BLaER1 treated with 17β-estradiol and CSF1 and Interleukin-3, amounts not matched to agents 10 nM and 100 nM (cell line): ENCODE measurements around the gene GALNS.

ENCODE experiments used
- H3K27ac ChIP-seq, 11 experiments: shearing (Covaris generic); formaldehyde crosslinking; 2 replicates each; pipeline ENCODE4 v1.8.1; 2022
- H3K27me3 ChIP-seq, 11 experiments: shearing (Covaris generic); formaldehyde crosslinking; 2 replicates each; pipeline ENCODE4 v1.8.1; 2022
- H3K36me3 ChIP-seq, 11 experiments: shearing (Covaris generic); formaldehyde crosslinking; 2 replicates each; pipeline ENCODE4 v1.8.1; 2022
- H3K4me1 ChIP-seq, 10 experiments: shearing (Covaris generic); formaldehyde crosslinking; 2 replicates each; pipeline ENCODE4 v1.8.1; 2022
- H3K4me2 ChIP-seq, 11 experiments: shearing (Covaris generic); formaldehyde crosslinking; 2 replicates each; pipeline ENCODE4 v1.8.1; 2022
- H3K4me3 ChIP-seq, 10 experiments: shearing (Covaris generic); formaldehyde crosslinking; 2 replicates each; pipeline ENCODE4 v1.8.1; 2022
- H3K9ac ChIP-seq, 11 experiments: shearing (Covaris generic); formaldehyde crosslinking; 2 replicates each; pipeline ENCODE4 v1.8.1; 2022
- H3K9me3 ChIP-seq, 11 experiments: shearing (Covaris generic); formaldehyde crosslinking; replicated peaks in 1 of 11; 2 replicates each; pipeline ENCODE4 v1.8.1; 2022
- H4K20me1 ChIP-seq, 11 experiments: shearing (Covaris generic); formaldehyde crosslinking; 2 replicates each; pipeline ENCODE4 v1.8.1; 2022
- Cebpa-rat ChIP-seq, 11 experiments: shearing (Covaris generic); IDR thresholded peaks; 2 replicates each; pipeline ENCODE4 v1.8.1; 2022

The GALNS gene

DNA sequence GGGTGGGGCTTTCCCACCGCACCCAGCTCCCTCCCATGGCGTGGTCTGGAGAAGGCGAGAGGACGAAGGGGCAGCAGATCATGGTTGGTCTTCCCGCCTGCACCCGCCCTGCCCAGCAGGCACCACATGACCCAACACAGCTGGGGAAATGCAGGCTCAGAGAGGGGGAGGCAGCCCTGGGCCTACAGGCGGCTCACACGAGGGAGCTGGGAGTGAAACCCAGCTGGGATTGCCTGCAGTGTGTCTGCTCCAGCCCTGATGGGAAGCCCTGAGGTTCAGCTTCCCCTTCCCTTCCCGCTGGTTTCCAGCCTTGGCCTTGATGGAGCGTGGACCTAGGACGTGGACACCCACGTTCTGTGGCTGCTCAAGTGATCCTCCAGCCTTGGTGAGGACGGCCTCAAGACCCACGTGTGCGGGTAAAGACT lies 29.7 kb upstream of the GALNS start:
- Histone ChIP-seq H4K20me1 (peaks cover 9 to 76% (median 31%) of the 10 kb centered on the region in 11 experiments; a peak in 17 of 22 replicates), H3K9ac (peak overlapping the region in 2 of 11 experiments; percentile 65 to 66; a peak in 1 of 22 replicates), H3K4me2 (peak overlapping the region in 9 of 11 experiments; percentile 76 to 91 (median 80); a peak in 16 of 22 replicates), H3K4me3 (no peak overlapping the region), H3K36me3 (peaks cover 18 to 78% (median 64%) of the 10 kb centered on the region in 11 experiments), H3K27ac (peak overlapping the region in 3 of 11 experiments; percentile 49 to 76 (median 74); a peak in 4 of 22 replicates), H3K9me3 (peaks cover 10 to 17% (median 14%) of the 10 kb centered on the region in 11 experiments; a peak in 21 of 22 replicates), H3K4me1 (peaks cover 33 to 82% (median 68%) of the 10 kb centered on the region in 10 experiments), H3K27me3 (no peaks in the 10 kb centered on the region)
- TF ChIP-seq Cebpa-rat (IDR thresholded peaks at IDR 0.05): no peak

DNA sequence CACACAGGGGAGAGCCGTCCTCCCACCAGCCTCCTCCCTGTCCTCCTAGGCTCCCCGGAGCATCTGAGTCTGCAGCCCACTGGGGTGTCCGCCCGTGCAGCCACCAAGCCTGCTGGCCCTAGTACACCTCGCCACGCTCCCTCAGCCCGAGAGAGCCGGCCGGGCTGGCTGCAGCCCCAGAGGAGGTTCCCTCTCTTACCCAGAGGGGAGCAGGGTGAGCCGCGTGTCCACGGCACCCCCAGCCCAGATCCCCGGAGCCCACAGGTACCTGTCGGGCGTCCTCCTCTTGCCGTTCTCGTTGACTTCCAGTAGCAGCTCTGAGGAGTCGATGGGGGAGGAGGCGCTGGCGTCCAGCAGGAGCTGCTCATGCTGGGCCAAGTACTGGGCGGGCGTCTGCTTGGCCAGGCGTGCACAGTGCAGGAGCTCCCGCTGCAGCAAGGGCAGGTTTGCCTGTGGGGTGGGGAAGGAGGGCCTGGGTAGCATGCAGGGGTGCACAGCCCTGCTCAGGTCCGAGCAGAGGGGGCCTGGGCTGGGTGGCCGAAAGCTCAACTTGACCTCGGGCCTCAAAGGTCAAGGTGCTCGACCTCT lies 29.0 kb upstream of the GALNS start:
- no peak for TF ChIP-seq Cebpa-rat (IDR thresholded peaks at IDR 0.05)
- 0 out of 22 replicates have a peak overlapping the region, but pooled peaks of 1 of the 11 experiments have one; percentile 76 for H3K27ac ChIP-seq
- H3K4me1 ChIP-seq: peaks cover 33 to 84% (median 75%) of the 10 kb centered on the region in 10 experiments
- no peak overlapping the region for H3K9ac ChIP-seq
- no peak overlapping the region for H3K4me3 ChIP-seq
- H3K4me2 ChIP-seq: peak overlapping the region in 6 of 11 experiments; percentile 79 to 91 (median 83); a peak in 11 of 22 replicates
- no peaks in the 10 kb centered on the region for H3K27me3 ChIP-seq
- H4K20me1 ChIP-seq: peaks cover 9 to 74% (median 32%) of the 10 kb centered on the region in 11 experiments; a peak in 16 of 22 replicates
- H3K9me3 ChIP-seq: peaks cover 10 to 15% (median 14%) of the 10 kb centered on the region in 11 experiments; a peak in 21 of 22 replicates
- H3K36me3 ChIP-seq: peaks cover 18 to 78% (median 57%) of the 10 kb centered on the region in 11 experiments

DNA sequence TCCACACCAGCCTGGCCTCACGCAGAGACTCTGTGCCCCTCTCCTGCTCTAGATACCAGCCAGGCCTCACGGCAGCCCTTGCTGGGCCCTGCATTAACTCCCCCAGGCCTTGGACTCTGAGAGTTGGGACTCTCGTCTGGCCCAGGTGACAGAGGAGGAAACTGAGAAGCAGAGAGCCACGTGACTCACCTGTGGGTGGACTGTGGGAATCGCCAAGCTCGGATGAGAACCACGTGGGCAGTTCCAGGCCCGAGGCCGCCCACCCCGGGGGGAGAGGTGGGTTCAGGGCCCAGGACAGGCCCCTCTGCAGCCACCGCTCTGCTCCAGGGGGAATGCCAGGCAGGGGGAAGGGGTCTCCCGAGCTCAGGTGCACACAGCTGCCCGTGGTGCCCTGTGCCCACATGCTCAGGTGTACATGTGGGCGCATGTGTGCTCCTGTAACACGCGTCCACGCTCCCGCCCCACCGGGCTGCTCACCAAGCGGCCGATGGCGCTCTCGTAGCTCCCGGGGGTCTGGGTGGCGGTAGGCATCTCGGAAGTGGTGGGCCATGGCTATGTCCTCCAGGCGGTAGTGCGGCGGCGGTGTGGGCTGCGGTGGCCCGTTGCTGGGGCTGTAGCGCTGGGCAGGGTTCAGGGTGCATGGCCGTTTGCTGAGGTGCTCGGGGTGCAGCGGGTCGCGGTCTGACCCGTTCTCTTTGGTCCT lies 28.0 kb upstream of the GALNS start:
- H3K27ac ChIP-seq: peak overlapping the region in 3 of 11 experiments; percentile 13 to 45 (median 27); a peak in 3 of 22 replicates
- H3K4me2 ChIP-seq: peak overlapping the region in 7 of 11 experiments; percentile 1 to 91 (median 82); a peak in 13 of 22 replicates
- H3K9ac ChIP-seq: peak overlapping the region in 2 of 11 experiments; percentile 24 to 27; a peak in 2 of 22 replicates
- no peak overlapping the region for H3K4me3 ChIP-seq
- peaks cover 11 to 73% (median 32%) of the 10 kb centered on the region in 11 experiments; a peak in 16 of 22 replicates for H4K20me1 ChIP-seq
- H3K36me3 ChIP-seq: peaks cover 10 to 77% (median 52%) of the 10 kb centered on the region in 11 experiments; a peak in 21 of 22 replicates
- TF ChIP-seq Cebpa-rat (IDR thresholded peaks at IDR 0.05): no peak
- H3K9me3 ChIP-seq: peaks cover 4 to 5% (median 4%) of the 10 kb centered on the region in 11 experiments; a peak in 20 of 22 replicates
- H3K4me1 ChIP-seq: peaks cover 33 to 94% (median 82%) of the 10 kb centered on the region in 10 experiments
- H3K27me3 ChIP-seq: no peaks in the 10 kb centered on the region

DNA sequence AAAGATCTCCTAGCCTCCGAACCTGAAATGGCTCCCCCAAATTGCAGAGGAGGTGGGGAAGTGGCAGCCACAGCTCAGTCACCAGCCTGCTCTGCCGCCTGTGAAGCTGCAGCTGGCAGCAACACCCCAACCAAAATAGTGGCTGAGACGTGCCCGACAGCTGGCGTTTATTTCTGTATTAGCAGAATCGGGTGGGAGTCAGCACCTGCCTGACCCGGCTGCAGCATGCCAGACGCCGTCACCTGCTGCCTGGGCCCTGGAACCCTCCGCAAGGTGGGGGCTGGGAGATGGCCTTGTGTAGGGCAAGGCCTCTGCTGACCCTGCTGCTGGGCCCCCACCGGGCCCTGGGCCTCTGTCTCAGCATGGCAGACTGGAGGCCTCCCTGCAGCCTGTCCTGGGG lies 27.2 kb upstream of the GALNS start:
- TF ChIP-seq Cebpa-rat (IDR thresholded peaks at IDR 0.05): no peak
- Histone ChIP-seq H3K4me3 (no peak overlapping the region), H3K36me3 (peaks cover 5 to 81% (median 55%) of the 10 kb centered on the region in 11 experiments; a peak in 21 of 22 replicates), H3K27me3 (no peaks in the 10 kb centered on the region), H3K4me1 (peaks cover 32 to 95% (median 81%) of the 10 kb centered on the region in 10 experiments), H3K9me3 (no peaks in the 10 kb centered on the region), H4K20me1 (peaks cover 12 to 79% (median 32%) of the 10 kb centered on the region in 11 experiments; a peak in 16 of 22 replicates), H3K27ac (peak overlapping the region in 4 of 11 experiments; percentile 13 to 45 (median 30); a peak in 4 of 22 replicates), H3K9ac (peak overlapping the region in 2 of 11 experiments; percentile 24 to 27; a peak in 1 of 22 replicates), H3K4me2 (peak overlapping the region in 7 of 11 experiments; percentile 1 to 91 (median 82); a peak in 10 of 22 replicates)

DNA sequence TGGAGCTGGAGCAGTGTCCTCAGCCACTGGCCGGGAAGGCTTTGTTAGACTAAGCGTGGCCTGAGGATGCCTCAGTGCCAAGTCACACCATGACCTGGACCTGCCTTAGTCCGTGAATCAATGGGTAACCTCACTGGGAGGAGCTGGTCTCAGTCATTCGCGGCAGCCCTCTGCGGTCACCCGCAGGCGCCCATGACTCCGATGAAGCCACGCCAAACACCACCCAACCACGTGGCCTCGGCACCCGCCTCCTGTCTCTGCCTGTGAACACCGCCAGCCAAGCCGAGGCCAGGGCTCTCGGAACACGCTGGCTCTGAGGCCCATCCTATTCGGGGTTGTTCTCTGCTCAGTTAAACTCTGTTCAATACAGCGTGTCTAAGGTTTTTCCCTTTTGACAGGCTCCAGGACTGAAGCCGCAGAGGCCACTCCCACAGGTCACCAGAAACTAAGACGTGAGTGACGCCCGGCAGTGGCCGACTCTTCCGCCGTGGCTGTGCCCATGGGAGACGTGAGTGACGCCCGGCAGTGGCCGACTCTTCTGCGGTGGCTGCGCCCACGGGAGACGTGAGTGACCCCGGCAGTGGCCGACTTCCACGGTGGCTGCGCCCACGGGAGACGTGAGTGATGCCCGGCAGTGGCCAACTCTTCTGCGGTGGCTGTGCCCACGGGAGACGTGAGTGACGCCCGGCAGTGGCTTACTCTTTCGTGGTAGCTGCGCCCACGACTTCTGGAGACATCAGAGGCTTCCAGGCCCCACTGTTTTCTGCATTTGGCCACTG lies 26.6 kb upstream of the GALNS start:
- Histone ChIP-seq H3K27ac (peak overlapping the region in 3 of 11 experiments; percentile 13 to 45 (median 33); a peak in 2 of 22 replicates), H3K9me3 (no peaks in the 10 kb centered on the region), H3K4me1 (peaks cover 27 to 94% (median 78%) of the 10 kb centered on the region in 10 experiments), H3K27me3 (no peaks in the 10 kb centered on the region), H3K4me3 (no peak overlapping the region), H3K9ac (0 out of 22 replicates have a peak overlapping the region, but pooled peaks of 1 of the 11 experiments have one; percentile 25), H4K20me1 (peaks cover 13 to 82% (median 32%) of the 10 kb centered on the region in 11 experiments; a peak in 16 of 22 replicates), H3K4me2 (peak overlapping the region in 9 of 11 experiments; percentile 26 to 91 (median 48); a peak in 10 of 22 replicates), H3K36me3 (peaks cover 5 to 87% (median 59%) of the 10 kb centered on the region in 11 experiments; a peak in 21 of 22 replicates)
- TF ChIP-seq Cebpa-rat (IDR thresholded peaks at IDR 0.05): no peak

DNA sequence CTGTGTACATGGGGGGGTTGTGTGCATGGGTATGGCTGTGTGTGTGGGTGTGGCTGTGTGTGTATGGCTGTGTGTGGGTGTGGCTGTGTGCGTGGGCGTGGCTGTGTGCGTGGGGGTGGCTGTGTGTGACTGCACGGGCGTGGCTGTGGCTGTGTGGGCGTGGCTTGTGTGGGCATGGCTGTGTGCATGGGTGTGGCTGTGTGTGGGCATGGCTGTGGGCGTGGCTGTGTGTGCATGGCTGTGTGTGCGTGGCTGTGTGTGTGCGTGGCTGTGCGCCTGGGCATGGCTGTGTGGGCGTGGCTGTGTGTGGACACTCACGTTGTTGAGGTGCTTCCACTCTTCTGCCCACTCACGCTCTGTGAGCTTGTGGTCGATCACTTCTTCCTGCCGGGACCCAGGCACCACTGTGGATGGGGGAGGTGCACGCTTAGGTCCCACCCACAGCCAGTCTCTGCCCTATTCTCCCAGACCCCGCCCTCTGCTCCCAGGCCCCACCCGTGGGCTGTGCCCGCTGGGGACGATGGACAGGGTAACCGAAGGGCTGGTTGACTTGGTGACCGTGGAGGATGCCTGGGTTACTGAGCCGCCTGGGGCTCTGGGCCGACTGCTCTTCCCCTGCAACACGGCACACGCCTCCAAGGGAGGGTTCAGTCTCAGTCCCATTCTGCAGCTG lies 25.7 kb upstream of the GALNS start:
- H3K27ac ChIP-seq: peak overlapping the region in 2 of 11 experiments; percentile 33 to 45; a peak in 2 of 22 replicates
- no peaks in the 10 kb centered on the region for H3K9me3 ChIP-seq
- peaks cover 5 to 91% (median 59%) of the 10 kb centered on the region in 11 experiments; a peak in 21 of 22 replicates for H3K36me3 ChIP-seq
- no peak overlapping the region for H3K9ac ChIP-seq
- H3K4me3 ChIP-seq: no peak overlapping the region
- peak overlapping the region in 7 of 11 experiments; percentile 26 to 91 (median 43); a peak in 11 of 22 replicates for H3K4me2 ChIP-seq
- H3K27me3 ChIP-seq: no peaks in the 10 kb centered on the region
- TF ChIP-seq Cebpa-rat (IDR thresholded peaks at IDR 0.05): no peak
- peaks cover 12 to 87% (median 25%) of the 10 kb centered on the region in 11 experiments; a peak in 16 of 22 replicates for H4K20me1 ChIP-seq
- peaks cover 20 to 93% (median 78%) of the 10 kb centered on the region in 10 experiments for H3K4me1 ChIP-seq

DNA sequence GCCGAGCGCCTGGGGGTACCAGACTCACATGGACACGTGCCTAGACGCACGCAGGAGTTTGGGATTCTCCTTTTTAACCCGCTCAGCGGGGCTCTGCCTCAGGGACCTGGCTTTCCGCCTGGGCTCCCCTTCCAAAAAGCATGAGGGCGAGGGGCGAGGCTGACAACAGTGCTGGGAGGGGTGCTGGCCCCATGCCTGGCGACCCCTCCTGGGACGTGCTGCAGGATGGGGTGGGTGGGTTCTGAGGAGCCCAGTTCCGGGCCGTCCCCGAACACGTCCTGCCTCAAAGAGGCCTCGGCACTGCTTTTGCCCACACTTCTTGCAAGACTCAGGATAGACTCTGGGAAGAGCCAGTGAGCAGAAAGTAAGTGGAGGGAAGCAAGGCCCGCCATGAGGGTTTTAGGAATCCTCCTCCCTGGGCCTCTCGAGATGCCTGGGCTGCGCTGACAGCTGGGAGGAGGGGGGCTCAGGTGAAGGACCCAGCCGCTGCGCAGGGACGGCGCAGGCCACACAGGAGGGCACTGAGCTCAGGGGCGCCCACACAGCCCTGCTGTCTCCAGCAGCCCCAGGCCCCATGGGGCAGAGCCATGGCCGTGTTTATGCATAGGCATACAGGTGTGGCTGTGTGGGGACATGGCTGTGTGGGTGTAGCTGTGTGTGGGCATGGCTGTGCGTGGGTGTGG lies 25.1 kb upstream of the GALNS start:
- Histone ChIP-seq H3K9ac (0 out of 22 replicates have a peak overlapping the region, but pooled peaks of 1 of the 11 experiments have one; percentile 13), H3K27me3 (no peaks in the 10 kb centered on the region), H3K36me3 (peaks cover 6 to 96% (median 64%) of the 10 kb centered on the region in 11 experiments; a peak in 21 of 22 replicates), H3K4me2 (peak overlapping the region in 10 of 11 experiments; percentile 11 to 91 (median 40); a peak in 15 of 22 replicates), H3K27ac (no peak overlapping the region), H4K20me1 (peaks cover 6 to 85% (median 18%) of the 10 kb centered on the region in 11 experiments; a peak in 16 of 22 replicates), H3K9me3 (no peaks in the 10 kb centered on the region), H3K4me3 (no peak overlapping the region), H3K4me1 (peaks cover 13 to 90% (median 73%) of the 10 kb centered on the region in 10 experiments)
- TF ChIP-seq Cebpa-rat (IDR thresholded peaks at IDR 0.05): no peak
